Esophagus muscularis mucosa (tissue), 4 donors: ENCODE results near the gene SH3BP4. TPM values are rescaled to one million over a fixed set of nuclear protein-coding genes. Genes with fewer than 3 reads are reported as not detected.

Source experiments
- DNase-seq: peaks from one replicate; pipeline ENCODE4 v3.0.0-alpha.2; 2017; ENCODE audit errors: extremely low spot score
- H3K27ac ChIP-seq, 4 donors: fragments of 200-600 bp; sonication (generic); replicated peaks in 1 of 4; 1 replicate in 3 of 4; 2 replicates in 1 of 4; pipeline ENCODE4 v1.5.1; 2016 to 2019; ENCODE audit warnings: mild to moderate bottlenecking in 1 of 4
- H3K27me3 ChIP-seq, 4 donors: fragments of 200-600 bp; sonication (generic); one replicate each; pipeline versions ENCODE4 v1.5.1 to v1.6.0; 2016 to 2019
- H3K36me3 ChIP-seq, 4 donors: fragments of 200-600 bp; sonication (generic); one replicate each; pipeline ENCODE4 v1.5.1; 2016 to 2019
- H3K4me1 ChIP-seq, 4 donors: fragments of 200-600 bp; sonication (generic); one replicate each; pipeline ENCODE4 v1.5.1; 2016 to 2019
- H3K4me3 ChIP-seq, 4 donors: fragments of 200-600 bp; sonication (generic); 1 replicate in 2 of 4; 2 replicates in 2 of 4; pipeline ENCODE4 v1.5.1; 2016 to 2019; ENCODE audit warnings: mild to moderate bottlenecking in 4 of 4, moderate library complexity in 1 of 4
- H3K9me3 ChIP-seq, 4 donors: fragments of 200-600 bp; sonication (generic); 1 replicate in 3 of 4; 2 replicates in 1 of 4; pipeline ENCODE4 v1.5.1; 2016 to 2019
- EP300 ChIP-seq: sonication (generic); formaldehyde crosslinking; IDR thresholded peaks from one replicate; pipeline ENCODE4 v1.6.1; 2017; ENCODE audit warnings: antibody characterized with exemption
- POLR2A ChIP-seq: fragments of 450-650 bp; IDR thresholded peaks from one replicate; pipeline ENCODE4 v1.6.1; 2017; ENCODE audit warnings: antibody characterized with exemption, moderate library complexity, mild to moderate bottlenecking, low read depth
- POLR2AphosphoS5 ChIP-seq, 2 donors: sonication (generic); formaldehyde crosslinking; IDR thresholded peaks; one replicate each; pipeline ENCODE4 v1.6.1; 2017; ENCODE audit warnings: antibody characterized with exemption in 2 of 2
- WGBS: methylation state at CpG from one replicate; pipeline ENCODE4 v1.1.5; 2018; 5-methylcytosine and 5-hydroxymethylcytosine counted together
- intact Hi-C: fragments of 100-400 bp; cut with DNase I; formaldehyde crosslinking; loops from one replicate; pipeline ENCODE4 v1.15.1; 2023
- total RNA-seq, 4 donors: library from RNA; depleted of rRNA; stranded (reverse); fragments of >200 nt; gene quantifications; one replicate each; pipeline versions ENCODE4 v1.1.0 to v1.2.1, GENCODE V29; 2016
- TF ChIP-seq, protein P1 (sequence below), 3 experiments: fragments of 200-600 bp in 2 of 3; fragments of 450-650 bp in 1 of 3; sonication (generic) in 2 of 3; IDR thresholded peaks; one replicate each; pipeline ENCODE4 v1.5.1; 2017 to 2019; ENCODE audit warnings: antibody characterized with exemption in 3 of 3, mild to moderate bottlenecking in 2 of 3, moderate library complexity in 1 of 3

Gene SH3BP4
- total RNA-seq, 4 donors from 2014 or later = 25.3 to 63.1 (median 48.4) TPM

DNA sequence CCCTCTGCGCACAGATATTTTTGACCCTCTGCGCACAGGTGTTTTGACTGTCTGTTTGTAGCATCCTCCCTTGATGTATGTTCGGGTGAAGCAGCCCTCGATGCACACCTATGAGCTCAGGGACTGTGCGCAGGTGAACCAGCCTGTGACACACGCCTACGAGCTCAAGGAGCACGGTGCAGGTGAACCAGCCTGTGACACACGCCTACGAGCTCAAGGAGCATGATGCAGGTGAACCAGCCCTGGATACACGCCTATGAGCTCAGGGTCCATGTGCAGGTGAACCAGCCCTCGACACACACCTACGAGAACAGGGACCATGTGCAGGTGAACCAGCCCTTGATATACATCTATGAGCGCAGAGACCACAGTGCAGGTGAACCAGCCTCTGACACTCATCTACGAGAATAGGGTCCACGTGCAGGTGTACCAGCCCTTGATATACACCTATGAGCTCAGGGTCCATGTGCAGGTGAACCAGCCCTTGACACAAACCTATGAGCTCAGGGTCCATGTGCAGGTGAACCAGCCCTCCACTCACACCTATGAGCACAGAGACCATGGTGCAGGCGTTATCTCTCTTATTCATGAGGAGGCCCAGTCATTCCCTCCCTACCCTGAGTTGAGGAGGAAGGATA, 33.9 kb downstream of the SH3BP4 start:
- H3K4me1 ChIP-seq = peaks cover 32 to 54% (median 50%) of the 10 kb centered on the region in 4 donors
- intact Hi-C loops = no loop called here

DNA sequence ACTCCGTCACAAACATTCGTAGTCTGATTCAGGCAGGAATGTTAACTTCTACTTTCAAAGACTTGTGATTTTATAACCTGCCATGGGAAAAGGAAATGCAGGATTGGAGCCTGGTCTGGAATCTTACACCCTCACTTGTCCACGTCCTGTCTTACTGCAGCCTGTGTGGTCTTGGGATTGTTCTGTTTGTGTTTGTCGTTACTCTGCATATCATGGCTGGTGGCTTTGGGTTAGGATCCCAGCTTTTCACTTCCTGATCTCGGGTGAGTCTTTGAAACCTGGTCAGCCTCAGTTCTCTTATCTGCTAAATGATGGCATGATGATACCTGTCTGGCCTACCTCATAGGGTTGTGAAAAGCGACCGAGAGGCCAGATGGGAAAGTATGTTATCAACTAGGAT, 34.6 kb downstream of the SH3BP4 start:
- Histone ChIP-seq H3K36me3 (no peaks in the 10 kb centered on the region), H3K4me1 (peaks cover 26 to 50% (median 46%) of the 10 kb centered on the region in 4 donors), H3K4me3 (no peak overlapping the region), H3K27ac (no peak overlapping the region), H3K9me3 (no peaks in the 10 kb centered on the region), H3K27me3 (no peaks in the 10 kb centered on the region)
- WGBS = 85% methylated on average over 7 of the region's 7 CpGs
- intact Hi-C loops = no loop called here
- no peak for DNase-seq
- TF ChIP-seq EP300 (no peak), POLR2AphosphoS5 (IDR thresholded peaks at IDR 0.05) (no peak), POLR2A (no peak)
- TF ChIP-seq, protein P1, sequence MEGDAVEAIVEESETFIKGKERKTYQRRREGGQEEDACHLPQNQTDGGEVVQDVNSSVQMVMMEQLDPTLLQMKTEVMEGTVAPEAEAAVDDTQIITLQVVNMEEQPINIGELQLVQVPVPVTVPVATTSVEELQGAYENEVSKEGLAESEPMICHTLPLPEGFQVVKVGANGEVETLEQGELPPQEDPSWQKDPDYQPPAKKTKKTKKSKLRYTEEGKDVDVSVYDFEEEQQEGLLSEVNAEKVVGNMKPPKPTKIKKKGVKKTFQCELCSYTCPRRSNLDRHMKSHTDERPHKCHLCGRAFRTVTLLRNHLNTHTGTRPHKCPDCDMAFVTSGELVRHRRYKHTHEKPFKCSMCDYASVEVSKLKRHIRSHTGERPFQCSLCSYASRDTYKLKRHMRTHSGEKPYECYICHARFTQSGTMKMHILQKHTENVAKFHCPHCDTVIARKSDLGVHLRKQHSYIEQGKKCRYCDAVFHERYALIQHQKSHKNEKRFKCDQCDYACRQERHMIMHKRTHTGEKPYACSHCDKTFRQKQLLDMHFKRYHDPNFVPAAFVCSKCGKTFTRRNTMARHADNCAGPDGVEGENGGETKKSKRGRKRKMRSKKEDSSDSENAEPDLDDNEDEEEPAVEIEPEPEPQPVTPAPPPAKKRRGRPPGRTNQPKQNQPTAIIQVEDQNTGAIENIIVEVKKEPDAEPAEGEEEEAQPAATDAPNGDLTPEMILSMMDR (IDR thresholded peaks at IDR 0.05) = no peak

More for the DNA sequence above, 33.9 kb downstream of the SH3BP4 start:
- DNase-seq = no peak
- no peak overlapping the region for H3K4me3 ChIP-seq
- no peaks in the 10 kb centered on the region for H3K36me3 ChIP-seq
- no peak overlapping the region for H3K27ac ChIP-seq
- H3K27me3 ChIP-seq = no peaks in the 10 kb centered on the region
- 93% methylated on average over 15 of the region's 17 CpGs for WGBS
- no peak for TF ChIP-seq EP300
- no peak for TF ChIP-seq POLR2A
- TF ChIP-seq, protein P1 (IDR thresholded peaks at IDR 0.05) = no peak
- no peak for TF ChIP-seq POLR2AphosphoS5 (IDR thresholded peaks at IDR 0.05)
- H3K9me3 ChIP-seq = no peaks in the 10 kb centered on the region

DNA sequence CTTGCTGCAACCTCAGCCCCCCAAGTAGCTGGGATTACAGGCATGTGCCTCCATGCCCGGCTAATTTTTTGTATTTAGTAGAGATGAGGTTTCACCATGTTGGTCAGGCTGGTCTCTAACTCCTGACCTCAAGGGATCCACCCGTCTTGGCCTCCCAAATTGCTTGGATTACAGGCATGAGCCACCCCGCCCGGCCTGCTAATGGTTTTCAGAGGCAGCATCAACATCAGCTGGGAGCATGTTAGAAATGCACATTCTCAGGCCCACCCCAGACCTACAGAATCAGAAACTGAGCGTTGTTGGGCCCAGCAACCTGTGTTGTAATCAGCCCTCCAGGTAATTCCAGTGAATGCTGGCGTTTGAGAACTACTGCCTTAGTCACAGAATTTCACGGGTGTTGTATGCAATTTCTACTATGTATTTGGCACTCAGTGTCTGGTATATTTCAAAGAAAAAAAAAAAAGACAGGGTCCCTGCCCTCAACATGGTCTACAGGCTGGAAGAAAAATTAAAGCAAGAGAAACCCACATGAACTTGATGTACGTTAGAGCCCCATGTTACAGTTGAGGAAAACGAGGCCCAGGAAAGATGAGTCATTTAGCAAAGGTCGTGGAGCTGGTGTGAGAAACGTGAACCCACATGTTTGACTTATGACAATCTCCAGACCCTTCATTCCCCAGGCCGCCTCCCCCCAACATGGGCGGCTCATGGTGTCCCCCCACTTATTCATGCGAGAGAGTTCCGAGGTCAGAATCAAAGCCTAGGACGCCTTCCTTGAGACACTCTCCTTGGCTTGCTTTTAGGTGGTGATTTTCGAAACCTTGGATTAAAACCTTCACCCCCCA, 35.3 kb downstream of the SH3BP4 start:
- no peak for DNase-seq
- Histone ChIP-seq H3K27ac (no peak overlapping the region), H3K36me3 (no peaks in the 10 kb centered on the region), H3K27me3 (no peaks in the 10 kb centered on the region), H3K4me1 (peaks cover 19 to 50% (median 46%) of the 10 kb centered on the region in 4 donors), H3K4me3 (no peak overlapping the region), H3K9me3 (no peaks in the 10 kb centered on the region)
- TF ChIP-seq POLR2A (no peak), POLR2AphosphoS5 (IDR thresholded peaks at IDR 0.05) (no peak), EP300 (no peak)
- TF ChIP-seq, protein P1 (IDR thresholded peaks at IDR 0.05) = no peak
- WGBS = 89% methylated on average over 17 of the region's 17 CpGs
- intact Hi-C loops = no loop called here

DNA sequence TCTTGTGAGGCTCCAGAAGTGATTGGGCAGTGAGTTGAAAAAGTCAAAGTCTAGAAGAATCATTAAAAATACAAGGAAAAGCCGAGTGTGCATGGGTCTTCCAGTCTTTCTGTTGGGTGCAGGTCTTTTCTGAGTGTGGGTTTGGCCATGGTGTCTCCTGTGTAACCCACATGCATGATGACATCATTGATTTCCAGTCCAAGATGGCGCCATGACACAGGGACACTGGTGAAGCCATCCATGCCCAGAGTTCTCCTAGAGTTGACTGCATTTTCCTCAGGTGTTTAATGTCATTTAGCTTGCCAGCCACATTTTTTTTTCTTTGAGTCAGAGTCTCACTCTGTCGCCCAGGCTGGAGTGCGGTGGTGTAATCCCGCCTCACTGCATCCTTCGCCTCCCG, 35.9 kb downstream of the SH3BP4 start:
- no peaks in the 10 kb centered on the region for H3K9me3 ChIP-seq
- peaks cover 18 to 50% (median 45%) of the 10 kb centered on the region in 4 donors for H3K4me1 ChIP-seq
- H3K36me3 ChIP-seq = no peaks in the 10 kb centered on the region
- H3K27me3 ChIP-seq = no peaks in the 10 kb centered on the region
- intact Hi-C loops = no loop called here
- 98% methylated on average over 7 of the region's 7 CpGs for WGBS
- TF ChIP-seq POLR2AphosphoS5 (IDR thresholded peaks at IDR 0.05) (no peak), EP300 (no peak), POLR2A (no peak)
- TF ChIP-seq, protein P1 (IDR thresholded peaks at IDR 0.05) = no peak
- H3K27ac ChIP-seq = no peak overlapping the region
- DNase-seq = no peak
- no peak overlapping the region for H3K4me3 ChIP-seq
